SK-N-DZ (cell line): ENCODE results near the gene WDR47.
"Not testable (repeated sequence)": the region's sequence is repeated elsewhere in the genome, so short reads cannot be mapped to it uniquely, and the experiment has no call there.

Experiments
- DNase-seq: peaks from one replicate; pipeline ENCODE4 v3.0.0-alpha.2; 2015; ENCODE audit warnings: low spot score

WDR47 gene

DNA sequence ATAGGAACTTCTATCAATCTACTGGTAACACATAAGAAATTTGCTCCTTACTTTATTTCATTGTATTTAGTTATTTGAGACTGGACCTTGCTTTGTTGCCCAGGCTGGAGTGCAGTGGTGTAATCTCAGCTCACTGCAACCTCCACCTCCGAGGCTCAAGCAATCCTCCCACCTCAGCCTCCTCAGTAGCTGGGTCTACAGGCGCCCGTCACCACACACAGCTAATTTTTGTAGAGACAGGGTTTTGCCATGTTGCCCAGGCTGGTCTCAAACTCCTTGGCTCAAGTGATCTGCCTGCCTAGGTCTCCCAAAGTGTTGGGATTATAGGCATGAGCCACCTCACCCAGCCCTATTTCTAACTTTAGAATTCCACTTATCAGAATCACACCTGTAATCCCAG is 10.2 kb upstream of the WDR47 start:
- not testable (repeated sequence) for DNase-seq

DNA sequence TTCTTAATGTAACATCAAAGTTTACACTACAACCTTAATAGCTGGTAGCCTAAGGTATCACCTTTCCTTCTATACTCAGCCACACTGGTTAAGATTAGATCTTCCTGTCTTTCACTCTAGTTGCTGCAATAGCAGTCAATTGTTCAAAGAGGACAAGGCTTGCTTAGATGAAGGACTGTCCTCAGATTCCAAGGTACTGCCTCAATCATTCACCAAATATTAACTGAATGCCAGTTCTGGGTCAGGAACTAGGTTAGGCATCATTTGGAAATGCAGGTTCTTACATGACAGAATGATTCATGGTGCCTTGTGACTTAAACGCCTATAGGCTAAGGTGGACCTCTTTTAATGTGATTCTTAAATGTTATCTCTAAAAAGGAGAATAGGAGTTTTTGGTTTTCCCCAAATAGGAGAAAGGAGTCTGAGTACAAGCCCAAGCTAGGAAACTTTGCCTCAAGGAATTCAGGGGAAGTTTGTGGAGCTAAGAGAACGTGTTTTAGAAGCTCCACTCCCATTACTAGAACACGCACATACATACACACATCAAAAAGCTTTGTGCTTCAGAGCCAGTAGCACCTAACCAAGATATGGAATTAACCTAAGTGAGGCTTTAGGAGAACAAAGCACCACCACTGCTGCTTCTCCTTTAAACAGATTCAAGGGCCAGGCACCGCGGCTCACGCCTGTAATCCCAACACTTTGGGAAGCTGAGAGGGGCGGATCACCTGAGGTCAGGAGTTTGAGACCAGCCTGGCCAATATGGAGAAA is 8.5 kb upstream of the WDR47 start:
- DNase-seq = no peak

DNA sequence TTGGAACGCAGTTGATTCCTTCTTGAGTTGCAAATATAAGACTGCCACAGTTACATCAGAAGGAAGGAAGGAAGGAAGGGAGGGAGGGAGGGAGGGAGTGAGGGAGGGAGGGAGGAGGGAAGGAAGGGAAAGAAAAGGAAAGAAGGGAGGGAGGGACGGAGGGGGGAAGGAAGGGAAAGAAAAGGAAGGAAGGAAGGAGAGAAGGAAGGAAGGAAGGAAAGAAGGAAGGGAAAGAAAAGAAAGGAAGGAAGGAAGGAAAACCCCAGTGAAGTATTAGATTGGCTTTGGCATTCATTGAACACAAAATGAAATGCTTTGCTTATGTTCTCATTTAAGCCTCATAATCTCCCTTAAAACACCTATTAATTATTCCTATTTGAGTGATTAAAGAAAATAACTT is 6.4 kb upstream of the WDR47 start:
- DNase-seq = no peak

DNA sequence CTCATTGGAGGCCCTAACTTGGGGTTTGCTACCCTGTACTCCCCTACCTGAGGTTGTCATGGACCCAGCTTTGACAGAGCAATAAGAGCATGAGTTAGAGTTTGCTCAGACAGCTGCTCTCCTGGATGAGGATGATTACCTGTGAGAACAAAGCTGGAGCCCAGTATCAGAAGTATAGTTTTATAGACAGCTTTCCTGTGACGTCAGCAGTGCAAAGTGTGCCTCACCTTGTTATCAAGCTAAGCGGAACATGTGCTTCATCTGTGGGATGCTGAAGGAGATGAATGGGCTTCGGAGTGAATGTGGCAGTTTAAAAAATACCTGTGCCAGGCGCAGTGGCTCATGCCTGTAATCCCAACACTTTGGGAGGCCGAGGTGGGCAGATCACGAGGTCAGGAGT is 5.4 kb upstream of the WDR47 start:
- DNase-seq = no peak

DNA sequence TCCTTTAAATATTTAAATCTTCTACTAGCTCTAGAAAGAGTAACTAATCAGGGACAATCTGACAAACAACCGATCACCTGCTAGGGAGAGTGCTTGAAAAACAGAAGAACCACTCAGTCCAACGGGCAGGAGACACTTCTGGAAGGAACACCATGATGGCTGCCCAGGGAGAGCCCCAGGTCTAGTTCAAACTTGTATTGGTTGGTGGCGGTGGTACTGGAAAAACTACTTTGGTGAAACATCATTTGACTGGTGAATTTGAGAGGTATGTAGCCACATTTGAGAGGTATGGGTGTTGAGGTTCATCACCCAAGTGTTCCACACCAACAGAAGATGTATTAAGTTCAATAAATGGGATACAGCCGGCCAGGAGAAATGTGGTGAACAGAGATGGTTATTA is 4.8 kb upstream of the WDR47 start:
- DNase-seq = no peak

DNA sequence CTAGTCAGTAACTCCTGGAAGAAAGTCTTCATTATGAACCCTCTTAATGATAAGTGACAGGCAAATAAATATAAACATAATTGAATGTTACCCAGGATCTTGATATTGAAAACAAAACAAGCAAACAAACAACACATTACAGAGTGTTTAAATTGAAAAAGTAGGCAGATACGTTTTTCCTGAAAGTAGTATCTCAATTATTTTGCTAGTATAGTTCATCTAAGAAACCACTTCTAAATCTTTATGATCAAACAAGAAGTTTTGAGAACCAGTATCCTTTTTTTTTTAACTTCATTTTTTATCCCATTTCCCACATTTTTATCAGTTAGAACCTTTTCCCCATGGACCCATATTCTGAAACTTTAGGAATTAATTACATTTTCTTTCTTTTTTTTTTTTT is 3.7 kb upstream of the WDR47 start:
- DNase-seq = no peak

DNA sequence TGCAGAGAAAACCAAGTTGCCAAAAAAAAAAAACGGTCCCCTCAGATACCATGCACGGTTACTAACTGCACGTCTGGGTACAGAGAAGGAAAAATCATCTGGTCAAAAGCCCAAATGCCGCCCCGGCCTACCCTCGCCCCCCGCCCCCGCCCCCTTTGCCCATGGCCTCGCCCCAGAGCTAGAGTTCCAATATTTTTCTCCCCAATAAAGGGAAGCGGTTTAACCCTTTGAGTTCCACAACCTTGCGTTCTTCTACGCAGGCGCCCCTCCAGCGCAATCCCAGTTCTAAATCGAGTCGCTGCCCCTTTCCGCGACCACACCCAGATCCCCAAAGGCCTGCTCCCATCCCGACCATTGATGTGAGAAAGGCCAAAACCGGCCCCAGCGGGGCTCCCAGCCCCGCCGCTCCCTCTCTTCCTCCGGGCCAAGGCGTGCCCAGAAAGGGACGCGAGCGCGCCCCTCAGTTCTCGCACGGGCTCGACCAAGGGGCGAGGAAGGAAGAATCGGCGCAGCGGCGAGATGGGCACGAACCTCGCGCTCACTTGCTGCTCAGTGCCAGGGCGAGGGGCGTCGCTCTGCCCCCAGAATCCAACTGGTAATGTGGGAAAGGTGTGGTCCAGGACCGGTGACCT is 797 bp downstream of the WDR47 start:
- peak; percentile 13 for DNase-seq

DNA sequence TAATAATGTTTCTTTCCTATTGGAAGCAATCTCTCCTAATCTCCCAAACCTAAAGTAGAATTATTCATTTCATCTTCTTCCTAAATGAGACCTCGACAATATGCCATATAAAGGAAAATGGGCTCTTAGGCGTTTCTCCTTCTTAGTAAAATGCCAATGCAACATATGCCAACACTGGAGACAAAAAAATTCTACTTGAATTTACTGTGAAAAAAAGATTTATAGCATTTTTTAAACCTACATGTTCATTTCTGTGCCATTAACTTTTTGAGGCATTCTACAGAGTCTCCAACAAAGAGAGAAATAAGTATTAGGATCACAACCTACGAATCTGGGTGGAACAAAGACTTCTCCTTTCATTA is 1.3 kb downstream of the WDR47 start:
- DNase-seq = no peak

DNA sequence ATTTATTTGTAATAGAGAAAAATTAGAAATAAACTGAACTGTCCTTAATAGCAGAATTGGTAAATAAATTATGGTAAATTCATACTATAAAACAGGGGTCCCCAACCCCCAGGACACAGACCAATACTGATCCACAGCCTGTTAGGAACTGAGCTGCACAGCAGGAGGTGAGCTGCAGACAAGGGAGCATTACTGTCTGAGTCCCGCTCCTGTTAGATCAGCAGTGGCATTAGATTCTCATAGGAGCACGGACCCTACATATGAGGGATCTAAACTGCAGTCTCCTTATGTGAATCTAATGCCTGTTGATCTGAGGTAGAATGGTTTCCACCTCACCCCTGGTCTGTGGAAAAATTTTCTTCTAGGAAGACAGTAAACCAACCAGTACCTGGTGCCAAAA is 7.5 kb downstream of the WDR47 start:
- no peak for DNase-seq

DNA sequence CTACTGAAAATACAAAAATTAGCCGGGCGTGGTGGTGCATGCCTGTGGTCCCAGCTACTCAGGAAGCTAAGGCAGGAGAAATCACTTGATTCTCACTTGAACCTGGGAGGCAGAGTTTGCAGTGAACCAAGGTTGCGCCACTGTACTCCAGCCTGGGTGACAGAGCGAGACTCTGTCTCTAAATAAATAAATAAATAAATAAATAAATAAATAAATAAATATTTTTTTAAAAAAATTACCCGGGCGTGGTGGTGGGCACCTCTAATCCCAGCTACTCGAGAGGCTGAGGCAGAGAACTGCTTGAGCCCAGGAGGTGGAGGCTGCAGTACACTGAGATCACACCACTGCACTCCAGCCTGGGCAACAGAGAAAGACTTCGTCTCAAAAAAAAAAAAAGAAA is 12.4 kb downstream of the WDR47 start:
- DNase-seq = not testable (repeated sequence)

DNA sequence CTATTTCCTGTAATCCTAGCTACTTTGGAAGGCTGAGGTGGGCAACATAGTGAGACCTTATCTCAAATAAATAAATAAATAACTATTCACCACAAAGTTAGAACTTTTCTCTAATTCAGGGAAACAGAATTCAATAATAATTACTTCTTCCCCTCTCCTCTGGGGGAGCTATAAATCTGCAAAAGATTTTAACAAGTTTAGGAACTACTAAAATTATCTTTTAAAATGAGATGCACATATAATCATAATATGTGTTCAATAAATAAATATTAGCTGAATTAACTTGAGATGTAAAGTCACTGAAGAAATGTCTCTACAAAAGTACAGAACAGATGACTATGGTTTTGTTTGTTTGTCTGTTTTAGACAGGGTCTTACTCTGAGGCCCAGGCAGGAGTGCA is 14.1 kb downstream of the WDR47 start:
- DNase-seq = no peak

DNA sequence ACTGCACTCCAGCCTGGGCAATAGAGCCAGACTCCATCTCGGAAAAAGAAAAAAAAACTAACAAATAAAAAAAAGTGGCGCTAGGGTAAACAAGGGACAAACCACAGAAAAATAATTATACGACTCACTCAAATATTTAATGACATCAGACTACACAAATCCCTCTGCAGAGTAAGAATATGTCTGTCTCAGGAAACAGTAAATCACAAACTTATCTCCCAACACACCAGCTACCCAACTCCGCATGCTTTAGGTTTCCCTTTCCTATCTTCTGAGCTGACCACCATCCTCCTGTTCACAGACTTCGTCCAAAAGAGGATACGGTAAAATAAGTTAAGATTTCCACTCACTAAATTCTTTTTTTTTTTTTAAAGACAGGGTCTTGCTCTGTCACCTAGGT is 16.2 kb downstream of the WDR47 start:
- no peak for DNase-seq

DNA sequence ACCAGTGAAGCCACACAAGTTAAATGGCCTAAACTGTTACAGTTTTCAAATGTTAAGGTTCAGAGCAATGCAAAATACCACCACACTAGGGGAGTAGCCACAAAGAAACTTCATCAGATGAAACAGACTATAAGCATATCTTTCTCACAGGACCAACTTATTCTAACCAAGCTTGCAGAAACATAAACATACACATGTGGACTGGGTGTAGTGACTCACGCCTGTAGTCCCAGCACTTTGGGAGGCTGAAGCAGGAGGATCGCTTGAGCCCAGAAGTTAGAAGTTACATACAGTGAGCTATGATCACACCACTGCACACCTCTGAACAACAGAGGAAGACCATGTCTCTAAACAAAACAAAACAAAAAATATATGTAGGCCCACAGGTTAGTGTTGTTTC is 17.3 kb downstream of the WDR47 start:
- no peak for DNase-seq

DNA sequence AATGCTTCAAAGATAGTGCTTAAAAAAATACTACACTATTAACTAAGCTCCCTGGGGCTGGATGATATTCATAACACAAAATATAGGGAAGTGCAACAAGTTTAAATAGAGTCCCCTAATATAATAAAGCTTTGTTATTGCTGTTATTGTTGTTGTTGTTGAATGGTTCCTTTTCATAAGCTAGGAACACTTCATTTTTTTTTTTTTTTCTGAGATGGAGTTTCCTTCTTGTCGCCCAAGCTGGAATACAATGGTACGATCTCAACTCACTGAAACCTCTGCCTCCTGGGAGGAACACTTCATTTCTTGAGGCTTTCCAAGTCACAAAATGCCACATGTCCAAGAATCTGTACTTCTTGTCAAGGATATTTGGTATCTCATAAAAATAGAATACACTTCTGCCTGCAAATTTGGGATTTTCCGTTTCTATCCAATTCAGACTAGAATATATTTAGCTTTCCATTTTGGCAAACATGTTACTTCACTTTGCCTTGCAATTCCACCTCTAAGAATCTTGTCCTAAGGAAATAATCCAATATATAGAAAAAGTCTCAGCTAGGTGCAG is 21.1 kb downstream of the WDR47 start:
- no peak for DNase-seq

DNA sequence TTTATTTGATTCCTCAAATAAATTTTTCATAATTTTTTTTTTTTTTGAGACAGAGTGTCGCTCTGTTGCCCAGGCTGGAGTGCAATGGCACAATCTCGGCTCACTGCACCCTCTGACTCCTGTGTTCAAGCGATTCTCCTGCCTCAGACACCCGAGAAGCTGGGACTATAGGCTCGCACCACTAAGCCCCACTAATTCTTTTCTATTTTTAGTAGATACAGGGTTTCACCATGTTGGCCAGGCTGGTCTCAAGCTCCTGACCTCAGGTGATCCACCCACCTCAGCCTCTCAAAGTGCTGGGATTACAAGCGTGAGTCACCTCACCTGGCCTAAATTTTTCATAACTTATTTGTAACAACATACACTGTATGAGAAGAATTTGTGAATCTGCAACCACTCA is 24.2 kb downstream of the WDR47 start:
- not testable (repeated sequence) for DNase-seq

DNA sequence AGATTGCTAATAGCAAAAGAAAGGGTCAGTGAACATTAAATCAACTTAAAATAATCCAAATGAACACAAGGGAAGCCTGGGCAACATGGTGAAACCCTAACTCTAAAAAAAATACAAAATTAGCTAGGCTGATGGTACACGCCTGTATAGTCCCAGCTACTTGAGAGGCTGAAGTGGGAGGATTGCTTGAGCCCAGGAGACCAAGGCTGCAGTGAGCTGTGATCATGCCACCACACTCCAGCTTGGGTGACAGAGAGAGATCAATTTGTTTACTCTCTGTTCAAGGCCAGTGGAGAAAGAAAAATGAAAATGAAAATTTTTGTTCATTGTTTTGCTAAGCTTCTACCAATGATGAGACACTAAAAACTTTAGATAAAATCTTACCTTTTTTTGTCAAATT is 24.8 kb downstream of the WDR47 start:
- no peak for DNase-seq

DNA sequence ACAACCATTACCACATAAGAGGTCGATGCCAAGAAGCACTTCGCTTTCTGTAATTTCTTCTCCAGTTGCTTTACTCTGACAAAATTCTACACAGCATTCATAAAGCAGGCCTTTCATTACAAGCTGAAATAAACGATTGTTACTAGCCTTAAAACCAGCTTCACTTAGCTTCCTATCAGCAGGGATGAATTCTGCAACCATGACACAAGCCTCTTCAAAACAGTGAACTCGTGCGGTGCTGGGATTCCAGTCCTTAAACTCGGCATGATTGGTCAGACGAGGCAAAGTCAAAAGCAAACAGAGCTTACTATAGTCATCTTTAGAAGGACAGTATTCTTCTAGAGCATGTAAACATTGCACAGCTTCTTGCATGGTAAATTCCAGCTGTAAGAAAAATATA is 30.6 kb downstream of the WDR47 start:
- DNase-seq = no peak

DNA sequence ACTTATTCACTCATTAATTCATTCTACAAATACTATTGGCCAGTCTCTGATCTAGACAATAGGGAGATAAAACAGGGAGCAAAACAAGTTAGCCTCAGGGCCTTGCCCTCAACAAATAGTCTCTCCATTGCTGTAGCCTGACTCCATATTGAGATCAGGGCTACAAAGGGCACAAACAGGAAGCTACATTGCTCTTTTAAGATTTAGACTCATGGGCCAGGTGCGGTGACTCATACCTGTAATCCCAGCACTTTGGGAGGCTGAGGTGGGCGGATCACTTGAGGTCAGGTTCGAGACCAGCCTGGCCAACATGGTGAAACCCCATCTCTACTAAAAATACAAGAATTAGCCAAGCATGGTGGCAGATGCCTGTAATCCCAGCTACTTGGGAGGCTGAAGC is 45.3 kb downstream of the WDR47 start:
- not testable (repeated sequence) for DNase-seq

DNA sequence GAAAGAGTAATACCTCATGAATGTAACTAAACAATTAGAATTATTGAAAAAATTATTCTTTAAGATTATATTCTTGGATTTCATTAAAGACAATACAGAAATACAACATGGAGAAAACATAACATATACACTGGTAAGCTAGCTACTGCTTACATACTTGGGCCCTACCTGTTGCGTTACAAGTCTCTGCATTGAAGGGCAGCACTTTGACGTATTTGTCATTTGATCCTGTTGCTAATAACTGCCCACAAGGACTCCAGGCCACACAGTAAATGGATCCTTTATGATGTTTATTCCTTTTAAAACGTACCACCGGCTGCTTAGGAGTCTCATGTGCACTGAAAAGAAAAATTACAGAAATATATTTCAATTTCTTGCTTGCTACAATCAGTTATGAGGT is 58.8 kb downstream of the WDR47 start:
- DNase-seq = no peak

DNA sequence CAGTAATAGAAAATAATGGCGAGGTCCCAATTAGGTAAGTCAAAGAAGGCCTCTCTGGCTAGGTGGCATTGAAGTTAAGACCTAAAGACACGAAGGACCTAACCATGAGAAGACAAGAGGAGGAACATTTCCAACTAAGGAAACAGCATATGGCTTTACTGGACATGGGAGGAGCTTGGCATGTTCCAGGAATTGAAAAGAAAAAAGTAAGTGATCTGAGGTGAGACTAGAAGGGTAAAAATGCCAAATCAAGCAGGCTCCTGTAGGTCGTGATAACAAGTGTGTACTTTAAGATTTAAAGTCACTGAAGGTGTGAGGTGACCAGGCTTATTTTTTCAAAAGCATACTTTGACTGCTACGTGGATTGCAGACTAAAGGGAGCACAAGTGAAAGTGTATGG is 65.2 kb downstream of the WDR47 start:
- no peak for DNase-seq

DNA sequence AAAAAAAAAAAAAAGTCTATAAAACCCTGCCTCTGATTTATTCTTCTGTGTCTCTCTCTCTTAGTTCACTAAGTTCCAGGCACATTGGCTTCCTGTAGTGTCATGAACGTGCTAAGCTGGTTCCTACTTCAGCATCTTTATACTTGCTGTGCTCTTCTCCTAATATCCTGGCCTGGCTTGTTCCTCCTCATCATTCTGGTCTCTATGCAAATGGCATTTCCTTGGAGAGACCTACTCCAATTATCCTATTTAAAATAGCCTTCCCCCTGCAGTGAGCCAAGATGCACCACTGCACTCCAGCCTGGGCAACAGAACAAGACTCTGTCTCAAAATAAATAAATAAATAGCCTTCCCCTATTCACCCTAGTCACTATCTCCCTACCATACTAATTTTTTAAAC is 69.0 kb downstream of the WDR47 start:
- no peak for DNase-seq

DNA sequence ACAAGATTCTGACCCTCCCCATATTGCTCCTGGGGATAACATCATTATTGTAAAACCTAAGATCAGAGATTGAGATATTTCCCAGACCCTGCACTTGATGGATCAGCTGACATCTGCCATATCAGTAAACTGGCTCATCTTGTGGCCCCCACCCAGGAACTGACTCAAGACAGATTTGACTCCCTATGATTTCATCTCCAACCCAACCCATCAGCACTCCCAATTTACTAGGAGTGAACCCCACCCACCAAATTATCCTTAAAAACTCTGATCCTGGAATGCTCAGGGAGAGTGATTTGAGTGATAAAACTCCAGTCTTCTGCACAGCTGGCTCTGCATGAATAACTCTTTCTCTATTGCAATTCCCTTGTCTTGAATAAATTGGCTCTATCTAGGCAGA is 72.6 kb downstream of the WDR47 start:
- DNase-seq = no peak

DNA sequence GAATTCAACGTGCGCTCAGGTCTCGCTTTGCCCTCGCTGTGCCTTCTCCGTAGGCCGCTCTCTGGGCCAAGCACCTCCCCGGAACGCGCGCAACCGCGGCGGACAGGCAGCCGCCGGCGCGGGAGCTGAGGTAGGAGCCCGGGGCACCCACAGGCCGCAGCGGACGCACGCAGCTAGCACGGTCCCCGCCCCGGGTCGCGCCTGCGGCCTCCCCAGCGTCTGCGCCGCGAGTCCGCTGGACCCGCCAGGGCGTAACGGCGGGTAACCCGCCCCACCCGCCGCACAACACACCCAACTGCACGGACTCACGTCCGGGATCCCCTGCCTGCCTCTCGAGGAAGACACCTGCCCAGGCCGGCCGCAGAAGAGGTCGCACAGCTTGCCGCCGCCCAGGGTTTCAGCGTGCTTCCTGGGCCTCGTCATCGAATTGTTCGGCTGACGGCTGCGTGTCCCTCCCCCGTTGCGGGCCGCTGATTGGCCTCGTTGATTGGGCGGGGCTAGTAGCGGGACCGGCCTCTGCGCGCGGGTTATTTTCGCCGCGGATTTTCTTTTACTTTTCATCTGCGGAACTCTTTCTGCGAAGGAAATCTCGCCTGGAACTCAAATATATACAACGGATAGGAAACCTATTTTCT is 78.7 kb downstream of the WDR47 start, which contains the start of gene CLCC1:
Gene CLCC1 (minus strand): TSS at position 433 of the 635 bp plus-strand sequence. CDS start 13,047 bp downstream, outside the sequence.
- peak; percentile 90 for DNase-seq
